ENCODE results near the gene LRP1B.

DNA sequence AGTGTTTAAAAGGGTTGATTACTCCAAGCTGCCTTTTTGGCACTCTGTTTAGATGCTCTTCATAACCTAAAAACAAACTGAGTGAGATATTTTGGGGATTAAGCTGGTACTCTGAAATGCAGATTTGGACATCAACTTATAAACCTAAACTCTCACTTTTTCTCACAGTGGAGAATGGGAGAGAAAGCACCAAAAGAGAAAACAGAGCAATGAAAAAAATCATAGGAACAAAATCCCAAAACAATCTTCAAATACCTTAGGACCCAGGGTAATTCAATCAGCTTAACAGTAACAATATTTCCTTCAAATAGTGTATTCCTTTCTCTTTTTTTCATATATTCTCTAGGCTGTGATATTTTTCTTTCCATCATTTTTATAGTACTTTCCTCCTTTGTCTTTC is 11.5 kb downstream of the LRP1B start:
- TF ChIP-seq, protein P1, sequence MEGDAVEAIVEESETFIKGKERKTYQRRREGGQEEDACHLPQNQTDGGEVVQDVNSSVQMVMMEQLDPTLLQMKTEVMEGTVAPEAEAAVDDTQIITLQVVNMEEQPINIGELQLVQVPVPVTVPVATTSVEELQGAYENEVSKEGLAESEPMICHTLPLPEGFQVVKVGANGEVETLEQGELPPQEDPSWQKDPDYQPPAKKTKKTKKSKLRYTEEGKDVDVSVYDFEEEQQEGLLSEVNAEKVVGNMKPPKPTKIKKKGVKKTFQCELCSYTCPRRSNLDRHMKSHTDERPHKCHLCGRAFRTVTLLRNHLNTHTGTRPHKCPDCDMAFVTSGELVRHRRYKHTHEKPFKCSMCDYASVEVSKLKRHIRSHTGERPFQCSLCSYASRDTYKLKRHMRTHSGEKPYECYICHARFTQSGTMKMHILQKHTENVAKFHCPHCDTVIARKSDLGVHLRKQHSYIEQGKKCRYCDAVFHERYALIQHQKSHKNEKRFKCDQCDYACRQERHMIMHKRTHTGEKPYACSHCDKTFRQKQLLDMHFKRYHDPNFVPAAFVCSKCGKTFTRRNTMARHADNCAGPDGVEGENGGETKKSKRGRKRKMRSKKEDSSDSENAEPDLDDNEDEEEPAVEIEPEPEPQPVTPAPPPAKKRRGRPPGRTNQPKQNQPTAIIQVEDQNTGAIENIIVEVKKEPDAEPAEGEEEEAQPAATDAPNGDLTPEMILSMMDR (IDR thresholded peaks at IDR 0.05), result no peak
- no peak for TF ChIP-seq YY1 (IDR thresholded peaks at IDR 0.05; ENCODE audit: low read depth)
